MM.1S (cell line): ENCODE results near the gene CTNNA2.
A peak's percentile ranks its signal among the peaks of the same experiment; 100 is the strongest.

ENCODE experiments used
- DNase-seq: peaks from one replicate; pipeline ENCODE4 v3.0.0-alpha.2; 2015
- H2AFZ ChIP-seq: fragments of 300-600 bp; sonication (generic); 2 replicates; pipeline ENCODE4 v1.6.0; 2016; ENCODE audit warnings: antibody characterized with exemption, low read length
- H3F3A ChIP-seq: fragments of 300-600 bp; sonication (generic); 2 replicates; pipeline ENCODE4 v1.6.1; 2016; ENCODE audit warnings: mild to moderate bottlenecking, antibody characterized with exemption, low read length, moderate library complexity, mixed read lengths; ENCODE audit not compliant: insufficient read depth
- H3K27ac ChIP-seq: fragments of 300-600 bp; sonication (generic); 2 replicates; pipeline ENCODE4 v1.5.1; 2016; ENCODE audit warnings: mild to moderate bottlenecking, low read length
- H3K27me3 ChIP-seq: fragments of 300-600 bp; sonication (generic); replicated peaks from 2 replicates; pipeline ENCODE4 v1.6.0; 2016; ENCODE audit warnings: low read length; ENCODE audit not compliant: insufficient read depth
- H3K36me3 ChIP-seq: fragments of 300-600 bp; sonication (generic); replicated peaks from 2 replicates; pipeline ENCODE4 v1.6.1; 2016; ENCODE audit warnings: mild to moderate bottlenecking, low read length, mixed read lengths; ENCODE audit not compliant: insufficient read depth
- H3K4me1 ChIP-seq: fragments of 300-600 bp; sonication (generic); 2 replicates; pipeline ENCODE4 v1.6.1; 2016; ENCODE audit warnings: low read length, mixed read lengths
- H3K4me2 ChIP-seq: fragments of 300-600 bp; sonication (generic); 2 replicates; pipeline ENCODE4 v1.6.0; 2016; ENCODE audit warnings: low read depth, low read length
- H3K4me3 ChIP-seq: fragments of 300-600 bp; sonication (generic); 2 replicates; pipeline ENCODE4 v1.5.1; 2016; ENCODE audit warnings: low read length, mixed read lengths
- H3K79me2 ChIP-seq: fragments of 300-600 bp; sonication (generic); 2 replicates; pipeline ENCODE4 v1.6.1; 2016; ENCODE audit warnings: mixed run types, low read length, mixed read lengths
- H3K9ac ChIP-seq: fragments of 300-600 bp; sonication (generic); 2 replicates; pipeline ENCODE4 v1.6.1; 2016; ENCODE audit warnings: low read length, mixed read lengths
- H3K9me2 ChIP-seq: fragments of 300-600 bp; sonication (generic); replicated peaks from 2 replicates; pipeline ENCODE4 v1.6.1; 2016; ENCODE audit warnings: mild to moderate bottlenecking, low read length, mixed read lengths; ENCODE audit not compliant: insufficient read depth
- H3K9me3 ChIP-seq: fragments of 300-600 bp; sonication (generic); replicated peaks from 2 replicates; pipeline ENCODE4 v1.6.1; 2016; ENCODE audit warnings: mild to moderate bottlenecking, low read length, mixed read lengths; ENCODE audit not compliant: insufficient read depth
- H4K20me1 ChIP-seq: fragments of 300-600 bp; sonication (generic); 2 replicates; pipeline ENCODE4 v1.6.1; 2016; ENCODE audit warnings: mild to moderate bottlenecking, low read length, moderate library complexity, mixed read lengths; ENCODE audit not compliant: insufficient read depth
- EZH2 ChIP-seq: fragments of 300-600 bp; sonication (generic); optimal IDR thresholded peaks from 2 replicates; pipeline ENCODE3; 2017; ENCODE audit warnings: low read depth, mild to moderate bottlenecking, antibody characterized with exemption, low read length, mixed read lengths
- EZH2phosphoT487 ChIP-seq: fragments of 300-600 bp; sonication (generic); IDR thresholded peaks from 2 replicates; pipeline ENCODE4 v1.6.1; 2018; ENCODE audit warnings: antibody characterized with exemption, low read length
- TF ChIP-seq, protein P1 (sequence below): fragments of 300-600 bp; sonication (generic); IDR thresholded peaks from 2 replicates; pipeline ENCODE4 v1.5.1; 2016; ENCODE audit warnings: antibody characterized with exemption, low read length, mixed read lengths

The CTNNA2 gene

DNA sequence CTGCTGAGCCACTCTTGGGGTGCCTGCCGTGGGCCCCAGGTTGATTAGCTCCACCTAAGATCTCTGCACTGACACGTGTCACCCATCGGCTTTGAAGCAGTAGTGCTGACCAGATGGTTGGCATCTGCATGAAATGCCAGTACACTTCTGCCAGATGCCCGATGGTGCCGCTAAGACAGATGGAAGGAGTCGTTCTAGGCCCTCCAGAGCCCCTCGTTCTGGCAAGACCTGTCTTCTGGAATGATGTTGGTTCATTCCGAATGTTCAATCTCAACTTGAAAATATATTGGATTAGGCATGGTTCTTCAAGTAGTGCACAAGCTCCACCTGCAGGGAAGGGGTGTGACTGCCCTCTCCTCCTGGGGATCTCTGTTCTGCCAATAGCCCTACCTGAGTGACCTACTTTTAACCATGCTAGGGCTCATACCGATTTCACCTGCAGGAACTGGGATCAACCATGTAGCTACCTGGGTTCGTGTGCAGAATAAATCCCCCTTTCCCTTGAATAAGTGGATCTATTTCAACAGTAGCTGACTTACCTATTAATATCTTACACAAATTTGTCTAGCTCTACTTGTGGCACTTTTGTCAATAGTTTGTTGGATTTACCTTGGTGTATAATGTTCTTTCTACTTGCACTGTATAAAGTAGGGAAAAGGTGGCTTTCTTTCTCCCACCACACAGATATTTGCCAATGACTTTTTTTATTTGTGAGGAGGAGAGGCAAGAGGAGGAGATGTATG, 342.6 kb downstream of the CTNNA2 start:
- H3K79me2 ChIP-seq = no peaks in the 10 kb centered on the region
- no peak overlapping the region for H3K27ac ChIP-seq
- DNase-seq = no peak
- no peaks in the 10 kb centered on the region for H3K36me3 ChIP-seq
- no peaks in the 10 kb centered on the region for H3K27me3 ChIP-seq
- no peaks in the 10 kb centered on the region for H3K4me1 ChIP-seq
- TF ChIP-seq, protein P1, sequence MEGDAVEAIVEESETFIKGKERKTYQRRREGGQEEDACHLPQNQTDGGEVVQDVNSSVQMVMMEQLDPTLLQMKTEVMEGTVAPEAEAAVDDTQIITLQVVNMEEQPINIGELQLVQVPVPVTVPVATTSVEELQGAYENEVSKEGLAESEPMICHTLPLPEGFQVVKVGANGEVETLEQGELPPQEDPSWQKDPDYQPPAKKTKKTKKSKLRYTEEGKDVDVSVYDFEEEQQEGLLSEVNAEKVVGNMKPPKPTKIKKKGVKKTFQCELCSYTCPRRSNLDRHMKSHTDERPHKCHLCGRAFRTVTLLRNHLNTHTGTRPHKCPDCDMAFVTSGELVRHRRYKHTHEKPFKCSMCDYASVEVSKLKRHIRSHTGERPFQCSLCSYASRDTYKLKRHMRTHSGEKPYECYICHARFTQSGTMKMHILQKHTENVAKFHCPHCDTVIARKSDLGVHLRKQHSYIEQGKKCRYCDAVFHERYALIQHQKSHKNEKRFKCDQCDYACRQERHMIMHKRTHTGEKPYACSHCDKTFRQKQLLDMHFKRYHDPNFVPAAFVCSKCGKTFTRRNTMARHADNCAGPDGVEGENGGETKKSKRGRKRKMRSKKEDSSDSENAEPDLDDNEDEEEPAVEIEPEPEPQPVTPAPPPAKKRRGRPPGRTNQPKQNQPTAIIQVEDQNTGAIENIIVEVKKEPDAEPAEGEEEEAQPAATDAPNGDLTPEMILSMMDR = peak; percentile 21
- TF ChIP-seq EZH2phosphoT487 = no peak
- H3K9ac ChIP-seq = no peak overlapping the region
- H3K9me2 ChIP-seq = no peaks in the 10 kb centered on the region
- H3K4me3 ChIP-seq = no peak overlapping the region
- no peaks in the 10 kb centered on the region for H3F3A ChIP-seq
- no peak overlapping the region for H3K4me2 ChIP-seq
- H3K9me3 ChIP-seq = no peaks in the 10 kb centered on the region
- no peak overlapping the region for H2AFZ ChIP-seq
- H4K20me1 ChIP-seq = no peaks in the 10 kb centered on the region

DNA sequence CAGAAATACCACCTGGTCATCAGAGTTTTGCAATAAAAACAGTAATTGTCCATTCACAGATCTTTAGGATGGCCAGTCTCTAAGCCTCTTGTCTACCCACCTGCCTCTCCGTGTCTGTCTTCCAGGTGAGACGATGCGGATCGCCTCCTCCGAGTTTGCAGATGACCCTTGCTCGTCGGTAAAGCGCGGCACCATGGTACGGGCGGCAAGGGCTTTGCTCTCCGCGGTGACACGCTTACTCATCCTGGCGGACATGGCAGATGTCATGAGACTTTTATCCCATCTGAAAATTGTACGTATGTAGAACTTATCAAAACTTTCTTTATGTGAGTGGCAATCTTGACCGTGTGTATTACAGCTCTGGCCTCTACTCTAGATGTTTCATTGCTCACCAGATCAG, 345.0 kb downstream of the CTNNA2 start:
- no peaks in the 10 kb centered on the region for H3K9me3 ChIP-seq
- no peak overlapping the region for H3K9ac ChIP-seq
- H3K79me2 ChIP-seq = no peaks in the 10 kb centered on the region
- no peaks in the 10 kb centered on the region for H4K20me1 ChIP-seq
- no peak overlapping the region for H3K27ac ChIP-seq
- no peaks in the 10 kb centered on the region for H3K36me3 ChIP-seq
- no peaks in the 10 kb centered on the region for H3K27me3 ChIP-seq
- no peak overlapping the region for H3K4me3 ChIP-seq
- H3K4me1 ChIP-seq = no peaks in the 10 kb centered on the region
- no peaks in the 10 kb centered on the region for H3K9me2 ChIP-seq
- no peak for DNase-seq
- TF ChIP-seq, protein P1 = no peak
- TF ChIP-seq EZH2 (no peak), EZH2phosphoT487 (no peak)
- no peak overlapping the region for H2AFZ ChIP-seq
- H3K4me2 ChIP-seq = no peak overlapping the region
- no peaks in the 10 kb centered on the region for H3F3A ChIP-seq

DNA sequence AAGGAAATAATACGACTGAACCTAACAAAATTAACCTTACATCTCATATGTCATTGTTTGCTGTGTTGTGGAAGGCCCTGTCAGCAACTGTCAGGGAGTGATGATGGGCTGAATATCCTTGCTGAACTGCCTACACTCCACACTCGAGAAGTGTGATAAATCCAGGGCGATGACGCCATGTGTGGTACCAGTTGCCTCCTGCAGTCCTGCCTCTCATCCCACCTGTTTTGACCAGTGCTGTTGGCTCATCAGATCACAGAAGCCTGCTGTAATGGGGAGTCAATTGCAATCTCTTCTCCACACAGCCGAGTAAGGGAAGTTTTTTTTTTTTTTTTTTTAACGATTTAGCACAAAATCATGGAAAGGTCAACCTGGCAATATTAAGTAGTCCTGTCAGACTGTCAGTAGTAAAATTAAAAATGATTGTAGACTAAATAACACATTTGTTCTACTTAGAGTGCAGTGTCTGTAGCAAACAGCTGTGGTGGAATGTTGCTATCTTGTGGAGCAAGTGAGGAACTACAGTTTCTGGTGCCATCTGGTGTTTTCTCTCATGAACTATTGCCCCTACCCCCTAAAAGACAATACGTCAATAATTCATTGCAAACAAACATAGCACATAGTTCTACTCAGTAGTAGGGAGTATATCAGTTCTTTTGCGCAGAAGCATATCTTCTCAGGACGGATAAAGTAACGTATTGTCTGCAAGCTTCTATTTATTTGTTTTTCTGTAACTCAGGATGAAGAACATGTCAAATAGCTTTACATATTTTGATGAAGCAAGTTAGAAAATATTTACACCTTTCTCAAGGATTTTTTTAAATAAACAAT, 347.6 kb downstream of the CTNNA2 start:
- no peaks in the 10 kb centered on the region for H3K9me2 ChIP-seq
- no peaks in the 10 kb centered on the region for H3K27me3 ChIP-seq
- H3F3A ChIP-seq = no peaks in the 10 kb centered on the region
- no peaks in the 10 kb centered on the region for H3K9me3 ChIP-seq
- H3K4me3 ChIP-seq = no peak overlapping the region
- peak; percentile 39 for DNase-seq
- no peaks in the 10 kb centered on the region for H3K36me3 ChIP-seq
- H3K4me1 ChIP-seq = no peaks in the 10 kb centered on the region
- TF ChIP-seq, protein P1 = peak; percentile 55
- no peak for TF ChIP-seq EZH2phosphoT487
- no peak overlapping the region for H2AFZ ChIP-seq
- H3K27ac ChIP-seq = no peak overlapping the region
- H3K4me2 ChIP-seq = no peak overlapping the region
- no peak overlapping the region for H3K9ac ChIP-seq
- no peaks in the 10 kb centered on the region for H3K79me2 ChIP-seq
- H4K20me1 ChIP-seq = no peaks in the 10 kb centered on the region
